H9 (cell line): ENCODE measurements around the gene LIMS2. TPM values are rescaled to one million over a fixed set of nuclear protein-coding genes. Genes with fewer than 3 reads are reported as not detected.

Source experiments
- DNase-seq: peaks from one replicate; pipeline ENCODE4 v3.0.0-alpha.2; 2017
- H2AFZ ChIP-seq: one replicate; pipeline ENCODE4 v1.6.1; 2013; ENCODE audit warnings: mild to moderate bottlenecking, low read length, control low read depth, moderate library complexity
- H2AK5ac ChIP-seq: 2 replicates; pipeline ENCODE4 v1.6.1; 2013; ENCODE audit warnings: low read length, control low read depth, mixed read lengths; ENCODE audit not compliant: insufficient read length
- H2BK120ac ChIP-seq: one replicate; pipeline ENCODE4 v1.6.1; 2013; ENCODE audit warnings: low read depth, mild to moderate bottlenecking, low read length, control low read depth, inconsistent platforms; ENCODE audit not compliant: poor library complexity, severe bottlenecking
- H2BK12ac ChIP-seq: 2 replicates; pipeline ENCODE4 v1.6.1; 2013; ENCODE audit warnings: low read length, control low read depth, mixed read lengths, low read depth; ENCODE audit not compliant: insufficient read length
- H2BK15ac ChIP-seq: 2 replicates; pipeline ENCODE4 v1.6.1; 2013; ENCODE audit warnings: low read depth, low read length, control low read depth
- H2BK20ac ChIP-seq: one replicate; pipeline ENCODE4 v1.6.1; 2013; ENCODE audit warnings: low read depth, mild to moderate bottlenecking, low read length, control low read depth, inconsistent platforms; ENCODE audit not compliant: poor library complexity, severe bottlenecking
- H2BK5ac ChIP-seq: 2 replicates; pipeline ENCODE4 v1.6.1; 2013; ENCODE audit warnings: low read length, control low read depth, mixed read lengths; ENCODE audit not compliant: insufficient read length
- H3K14ac ChIP-seq: 2 replicates; pipeline ENCODE4 v1.6.1; 2013; ENCODE audit warnings: low read length, control low read depth; ENCODE audit not compliant: insufficient read depth
- H3K18ac ChIP-seq: 2 replicates; pipeline ENCODE4 v1.6.1; 2013; ENCODE audit warnings: low read depth, mild to moderate bottlenecking, mixed read lengths, low read length, control low read depth; ENCODE audit not compliant: insufficient read length
- H3K23ac ChIP-seq: 2 replicates; pipeline ENCODE4 v1.6.1; 2013; ENCODE audit warnings: low read length, control low read depth, mixed read lengths, low read depth; ENCODE audit not compliant: insufficient read length
- H3K23me2 ChIP-seq: 2 replicates; pipeline ENCODE4 v1.6.1; 2013; ENCODE audit warnings: low read depth, mild to moderate bottlenecking, mixed read lengths, low read length, control low read depth; ENCODE audit not compliant: insufficient read length, poor library complexity, severe bottlenecking
- H3K27ac ChIP-seq: 2 replicates; pipeline ENCODE4 v1.5.1; 2013; ENCODE audit warnings: low read length, control low read depth, mixed read lengths, low read depth; ENCODE audit not compliant: insufficient read length
- H3K27me3 ChIP-seq: 2 replicates; pipeline ENCODE4 v1.6.1; 2013; ENCODE audit warnings: low read length, control low read depth, inconsistent platforms; ENCODE audit not compliant: insufficient read depth
- H3K4ac ChIP-seq: 2 replicates; pipeline ENCODE4 v1.6.1; 2013; ENCODE audit warnings: low read depth, mild to moderate bottlenecking, control low read depth, inconsistent platforms, low read length, moderate library complexity
- H3K4me1 ChIP-seq: 2 replicates; pipeline ENCODE4 v1.6.1; 2013; ENCODE audit warnings: low read length, control low read depth, inconsistent platforms; ENCODE audit not compliant: insufficient read depth
- H3K4me2 ChIP-seq: 2 replicates; pipeline ENCODE4 v1.6.1; 2013; ENCODE audit warnings: low read length, control low read depth, mixed read lengths; ENCODE audit not compliant: insufficient read length, insufficient read depth
- H3K56ac ChIP-seq: 2 replicates; pipeline ENCODE4 v1.6.1; 2013; ENCODE audit warnings: low read depth, mild to moderate bottlenecking, mixed read lengths, low read length, control low read depth; ENCODE audit not compliant: insufficient read length
- H3K79me1 ChIP-seq: 2 replicates; pipeline ENCODE4 v1.6.1; 2013; ENCODE audit warnings: low read depth, mild to moderate bottlenecking, moderate library complexity, low read length, control low read depth, inconsistent platforms; ENCODE audit not compliant: insufficient read depth, poor library complexity, severe bottlenecking
- H3K79me2 ChIP-seq: 2 replicates; pipeline ENCODE4 v1.6.1; 2013; ENCODE audit warnings: low read length, control low read depth, inconsistent platforms; ENCODE audit not compliant: insufficient read depth
- H3K9ac ChIP-seq: 2 replicates; pipeline ENCODE4 v1.6.1; 2013; ENCODE audit warnings: low read length, control low read depth, mixed read lengths; ENCODE audit not compliant: insufficient read length; ENCODE audit errors: extremely low read depth
- H3K9me3 ChIP-seq: one replicate; pipeline ENCODE4 v1.6.1; 2013; ENCODE audit warnings: low read depth, low read length, inconsistent platforms; ENCODE audit not compliant: control insufficient read depth
- H3T11ph ChIP-seq: one replicate; pipeline ENCODE4 v1.6.1; 2013; ENCODE audit warnings: mild to moderate bottlenecking, low read length, control low read depth, inconsistent platforms
- H4K20me1 ChIP-seq: one replicate; pipeline ENCODE4 v1.6.1; 2013; ENCODE audit not compliant: control insufficient read depth, insufficient read length, insufficient read depth
- H4K5ac ChIP-seq: 2 replicates; pipeline ENCODE4 v1.6.1; 2013; ENCODE audit warnings: low read depth, mild to moderate bottlenecking, mixed read lengths, low read length, control low read depth; ENCODE audit not compliant: insufficient read length
- H4K8ac ChIP-seq: replicated peaks from 2 replicates; pipeline ENCODE4 v1.6.1; 2013; ENCODE audit warnings: low read length, control low read depth, mixed read lengths, low read depth; ENCODE audit not compliant: insufficient read length
- H4K91ac ChIP-seq: 2 replicates; pipeline ENCODE4 v1.6.1; 2013; ENCODE audit warnings: low read depth, mild to moderate bottlenecking, moderate library complexity, mixed read lengths, low read length, control low read depth; ENCODE audit not compliant: insufficient read length
- H3K27ac Mint-ChIP-seq, 3 experiments: 2 replicates in 2 of 3; 3 replicates in 1 of 3; pipeline ENCODE4 v1.8.0; 2020 to 2021; ENCODE audit warnings: mixed read lengths in 3 of 3, mild to moderate bottlenecking in 1 of 3, moderate library complexity in 1 of 3
- H3K27me3 Mint-ChIP-seq: 2 replicates; pipeline ENCODE4 v1.8.0; 2021; ENCODE audit warnings: low read depth, mild to moderate bottlenecking, moderate library complexity, mixed read lengths
- H3K36me3 Mint-ChIP-seq, 3 experiments: 2 replicates in 2 of 3; 3 replicates in 1 of 3; pipeline ENCODE4 v1.8.0; 2020 to 2021; ENCODE audit warnings: low read depth in 3 of 3, mixed read lengths in 3 of 3; ENCODE audit not compliant: insufficient read depth in 1 of 3
- H3K4me1 Mint-ChIP-seq, 2 experiments: 2 replicates each; pipeline ENCODE4 v1.8.0; 2020; ENCODE audit warnings: mixed read lengths in 2 of 2
- H3K4me3 Mint-ChIP-seq, 2 experiments: 2 replicates in 1 of 2; 3 replicates in 1 of 2; pipeline ENCODE4 v1.8.0; 2020 to 2021; ENCODE audit warnings: mild to moderate bottlenecking in 2 of 2, mixed read lengths in 2 of 2, moderate library complexity in 1 of 2
- H3K9me3 Mint-ChIP-seq, 2 experiments: 2 replicates in 1 of 2; 3 replicates in 1 of 2; pipeline ENCODE4 v1.8.0; 2020; ENCODE audit warnings: mild to moderate bottlenecking in 2 of 2, mixed read lengths in 2 of 2, moderate library complexity in 1 of 2
- WGBS: extraction: QIAGEN DNeasy Blood & Tissue Kit; methylation state at CpG from one replicate; pipeline ENCODE4 v1.1.7; 2013; ENCODE audit warnings: missing lambda C conversion rate, low lambda C conversion rate, mixed read lengths; ENCODE audit not compliant: insufficient read length; ENCODE audit errors: extremely low coverage; 5-methylcytosine and 5-hydroxymethylcytosine counted together
- total RNA-seq: library from RNA; stranded (reverse); gene quantifications from 2 replicates; pipeline ENCODE4 v1.2.1, GENCODE V29; 2021
- TF ChIP-seq, protein P1 (sequence below): fragments of 200-600 bp; sonication (generic); conservative IDR thresholded peaks from 3 replicates; pipeline ENCODE4 v1.8.0; 2021; ENCODE audit warnings: antibody characterized with exemption, mild to moderate bottlenecking

Gene LIMS2
- total RNA-seq, 1 experiment from 2014 or later = 5.9 TPM

DNA sequence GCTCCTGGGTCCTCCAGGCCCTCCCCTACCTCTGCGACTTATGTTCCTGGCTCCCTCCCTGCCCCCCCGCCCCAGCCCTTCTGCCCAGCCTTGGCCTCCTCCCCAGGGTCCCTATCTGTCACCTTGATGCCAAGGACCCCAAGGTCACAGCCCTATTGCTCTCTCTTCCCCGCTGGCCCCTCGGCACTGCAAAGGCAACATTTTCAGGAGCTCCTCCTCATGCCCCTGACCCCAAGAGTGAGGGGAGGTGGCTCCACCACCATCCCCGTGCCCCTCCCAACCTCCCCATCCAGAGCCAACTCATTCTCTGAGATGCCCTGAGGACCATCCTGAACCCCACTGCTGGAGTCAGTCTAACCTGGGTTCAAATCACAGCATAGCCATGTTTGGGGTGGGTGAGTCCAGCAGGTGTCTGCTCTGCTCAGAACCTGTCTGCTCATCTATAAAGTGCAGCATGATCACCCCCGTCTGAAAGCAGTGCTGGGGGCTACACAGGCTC is 11.7 kb downstream of the LIMS2 start:
- H4K5ac ChIP-seq = no peak overlapping the region
- H3K23me2 ChIP-seq = peaks cover 4% of the 10 kb centered on the region
- H3K36me3 Mint-ChIP-seq = peaks cover 0 to 2% (median 0%) of the 10 kb centered on the region in 3 experiments; a peak in 3 of 7 replicates
- peak overlapping the region; percentile 19 to 44; a peak in 4 of 5 replicates for H3K4me3 Mint-ChIP-seq
- H2BK5ac ChIP-seq = no peak overlapping the region
- H2AK5ac ChIP-seq = no peak overlapping the region
- H3K56ac ChIP-seq = no peak overlapping the region
- 0 out of 2 replicates have a peak, but pooled peaks cover 2% of the 10 kb centered on the region for H3K79me2 ChIP-seq
- H3K4me1 ChIP-seq = no peaks in the 10 kb centered on the region
- no peak overlapping the region for H3K27ac Mint-ChIP-seq
- H3K9me3 ChIP-seq = no peaks in the 10 kb centered on the region
- H3K4me2 ChIP-seq = no peak overlapping the region
- H3K4ac ChIP-seq = no peak overlapping the region
- H3T11ph ChIP-seq = no peak overlapping the region
- DNase-seq = no peak
- H2AFZ ChIP-seq = no peak overlapping the region
- no peak overlapping the region for H3K27ac ChIP-seq
- no peak overlapping the region for H3K9ac ChIP-seq
- no peaks in the 10 kb centered on the region for H3K9me3 Mint-ChIP-seq
- H4K8ac ChIP-seq = no peak overlapping the region
- no peaks in the 10 kb centered on the region for H3K79me1 ChIP-seq
- no peaks in the 10 kb centered on the region for H4K20me1 ChIP-seq
- H2BK12ac ChIP-seq = no peak overlapping the region
- H3K27me3 Mint-ChIP-seq = peaks cover 53% of the 10 kb centered on the region
- H3K14ac ChIP-seq = no peak overlapping the region
- no peak overlapping the region for H3K23ac ChIP-seq
- H2BK15ac ChIP-seq = no peak overlapping the region
- no peak overlapping the region for H4K91ac ChIP-seq
- H3K27me3 ChIP-seq = peaks cover 14% of the 10 kb centered on the region; the same call in 1 of the 2 replicates
- H2BK20ac ChIP-seq = no peak overlapping the region
- peaks cover 3 to 4% of the 10 kb centered on the region in 2 experiments; a peak in 2 of 4 replicates for H3K4me1 Mint-ChIP-seq
- no CpG with 5 or more reads among the region's 6 CpGs for WGBS
- TF ChIP-seq, protein P1, sequence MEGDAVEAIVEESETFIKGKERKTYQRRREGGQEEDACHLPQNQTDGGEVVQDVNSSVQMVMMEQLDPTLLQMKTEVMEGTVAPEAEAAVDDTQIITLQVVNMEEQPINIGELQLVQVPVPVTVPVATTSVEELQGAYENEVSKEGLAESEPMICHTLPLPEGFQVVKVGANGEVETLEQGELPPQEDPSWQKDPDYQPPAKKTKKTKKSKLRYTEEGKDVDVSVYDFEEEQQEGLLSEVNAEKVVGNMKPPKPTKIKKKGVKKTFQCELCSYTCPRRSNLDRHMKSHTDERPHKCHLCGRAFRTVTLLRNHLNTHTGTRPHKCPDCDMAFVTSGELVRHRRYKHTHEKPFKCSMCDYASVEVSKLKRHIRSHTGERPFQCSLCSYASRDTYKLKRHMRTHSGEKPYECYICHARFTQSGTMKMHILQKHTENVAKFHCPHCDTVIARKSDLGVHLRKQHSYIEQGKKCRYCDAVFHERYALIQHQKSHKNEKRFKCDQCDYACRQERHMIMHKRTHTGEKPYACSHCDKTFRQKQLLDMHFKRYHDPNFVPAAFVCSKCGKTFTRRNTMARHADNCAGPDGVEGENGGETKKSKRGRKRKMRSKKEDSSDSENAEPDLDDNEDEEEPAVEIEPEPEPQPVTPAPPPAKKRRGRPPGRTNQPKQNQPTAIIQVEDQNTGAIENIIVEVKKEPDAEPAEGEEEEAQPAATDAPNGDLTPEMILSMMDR = no peak
- H2BK120ac ChIP-seq = no peak overlapping the region
- no peak overlapping the region for H3K18ac ChIP-seq
